ENCODE data around the gene MFSD12. TPM values are rescaled to one million over a fixed set of nuclear protein-coding genes. Genes with fewer than 3 reads are reported as not detected.

Gene MFSD12
- total and polyA plus RNA-seq, 2 experiments from 2014 or later = 35.3 to 91.1 TPM

- H3K4me3 ChIP-seq = peak overlapping the region; percentile 64
- ATAC-seq = no peak
- peaks cover 8% of the 10 kb centered on the region; the same call in 2 of the 3 replicates for H3K36me3 Mint-ChIP-seq (ENCODE audit: low read depth)
Observed at GRCh38 chr19:3605770-3606169, 48.4 kb upstream of the MFSD12 start.

GRCh38 chr19:3605361-3605760 lies 48.0 kb upstream of the MFSD12 start:
- DNase-seq (ENCODE audit: low spot score) (no peak), ATAC-seq (no peak)
- no peaks in the 10 kb centered on the region for H3K9me2 ChIP-seq (ENCODE audit: insufficient read depth)
- peaks cover 11% of the 10 kb centered on the region for H3K27me3 ChIP-seq (ENCODE audit: insufficient read depth)
- H3K4me1 ChIP-seq (ENCODE audit: insufficient read depth) = peaks cover 10% of the 10 kb centered on the region
- no peak overlapping the region for H3K27ac Mint-ChIP-seq
- H3K79me2 ChIP-seq (replicated peaks; ENCODE audit: insufficient read depth) = no peaks in the 10 kb centered on the region
- H3K9me3 Mint-ChIP-seq = no peaks in the 10 kb centered on the region
- H3K36me3 ChIP-seq (ENCODE audit: insufficient read depth) = no peaks in the 10 kb centered on the region
- H2AFZ ChIP-seq = no peak overlapping the region
- H3K27me3 Mint-ChIP-seq (ENCODE audit: insufficient read depth, low read depth, poor library complexity) = peaks cover 10% of the 10 kb centered on the region
- H3F3A ChIP-seq (replicated peaks; ENCODE audit: low read depth) = peaks cover 4% of the 10 kb centered on the region; the same call in 1 of the 2 replicates
- H4K20me1 ChIP-seq (replicated peaks; ENCODE audit: insufficient read depth) = no peaks in the 10 kb centered on the region
- peaks cover 5% of the 10 kb centered on the region; the same call in 2 of the 3 replicates for H3K36me3 Mint-ChIP-seq (ENCODE audit: low read depth)
- no peak overlapping the region for H3K27ac ChIP-seq (ENCODE audit: low read depth)
- H3K4me3 ChIP-seq = no peak overlapping the region
- peaks cover 11% of the 10 kb centered on the region for H3K4me1 Mint-ChIP-seq
- H3K4me2 ChIP-seq = no peak overlapping the region; the same call in 1 of the 2 replicates
- no peak overlapping the region for H3K4me3 Mint-ChIP-seq
- TF ChIP-seq ZNF462 (CRISPR knock-in tag; IDR thresholded peaks at IDR 0.05) (no peak), REST (IDR thresholded peaks at IDR 0.05; ENCODE audit: unreplicated experiment) (no peak), JUNB (IDR thresholded peaks at IDR 0.05; ENCODE audit: unreplicated experiment) (no peak), EZH2phosphoT487 (IDR thresholded peaks at IDR 0.05; ENCODE audit: unreplicated experiment) (no peak), ZNF114 (CRISPR knock-in tag; IDR thresholded peaks at IDR 0.05) (no peak)

More at GRCh38 chr19:3605770-3606169, 48.4 kb upstream of the MFSD12 start:
- Histone ChIP-seq H4K20me1 (replicated peaks; ENCODE audit: insufficient read depth) (no peaks in the 10 kb centered on the region), H3K27me3 (ENCODE audit: insufficient read depth) (peaks cover 11% of the 10 kb centered on the region), H3K36me3 (ENCODE audit: insufficient read depth) (no peaks in the 10 kb centered on the region), H3F3A (replicated peaks; ENCODE audit: low read depth) (peaks cover 4% of the 10 kb centered on the region; the same call in 1 of the 2 replicates), H3K4me2 (peak overlapping the region; percentile 95), H3K9me2 (ENCODE audit: insufficient read depth) (no peaks in the 10 kb centered on the region), H2AFZ (no peak overlapping the region), H3K4me1 (ENCODE audit: insufficient read depth) (peaks cover 10% of the 10 kb centered on the region), H3K79me2 (replicated peaks; ENCODE audit: insufficient read depth) (no peaks in the 10 kb centered on the region), H3K27ac (ENCODE audit: low read depth) (no peak overlapping the region)
- DNase-seq (ENCODE audit: low spot score) = no peak
- TF ChIP-seq EZH2phosphoT487 (IDR thresholded peaks at IDR 0.05; ENCODE audit: unreplicated experiment) = no peak
- no peak for TF ChIP-seq ETS1 (IDR thresholded peaks at IDR 0.05)
- TF ChIP-seq ZNF331 (CRISPR knock-in tag; IDR thresholded peaks at IDR 0.05; ENCODE audit: low read depth) = no peak
- TF ChIP-seq EZH2 (IDR thresholded peaks at IDR 0.05; ENCODE audit: low read depth, unreplicated experiment) = no peak
- H3K27me3 Mint-ChIP-seq (ENCODE audit: insufficient read depth, low read depth, poor library complexity) = peaks cover 10% of the 10 kb centered on the region
- H3K27ac Mint-ChIP-seq = no peak overlapping the region
- no peaks in the 10 kb centered on the region for H3K9me3 Mint-ChIP-seq
- no peak overlapping the region for H3K4me3 Mint-ChIP-seq
- H3K4me1 Mint-ChIP-seq = peaks cover 11% of the 10 kb centered on the region

Measured in GM23338 (cell line).